Raji (cell line): Measurements from ENCODE around the gene CSRP1.

Experiments used
- POLR2A ChIP-seq: IDR thresholded peaks from 2 replicates; pipeline ENCODE4 v1.6.1; 2011; ENCODE audit warnings: low read depth, low read length, control low read depth; ENCODE audit not compliant: insufficient read depth

The CSRP1 gene

DNA sequence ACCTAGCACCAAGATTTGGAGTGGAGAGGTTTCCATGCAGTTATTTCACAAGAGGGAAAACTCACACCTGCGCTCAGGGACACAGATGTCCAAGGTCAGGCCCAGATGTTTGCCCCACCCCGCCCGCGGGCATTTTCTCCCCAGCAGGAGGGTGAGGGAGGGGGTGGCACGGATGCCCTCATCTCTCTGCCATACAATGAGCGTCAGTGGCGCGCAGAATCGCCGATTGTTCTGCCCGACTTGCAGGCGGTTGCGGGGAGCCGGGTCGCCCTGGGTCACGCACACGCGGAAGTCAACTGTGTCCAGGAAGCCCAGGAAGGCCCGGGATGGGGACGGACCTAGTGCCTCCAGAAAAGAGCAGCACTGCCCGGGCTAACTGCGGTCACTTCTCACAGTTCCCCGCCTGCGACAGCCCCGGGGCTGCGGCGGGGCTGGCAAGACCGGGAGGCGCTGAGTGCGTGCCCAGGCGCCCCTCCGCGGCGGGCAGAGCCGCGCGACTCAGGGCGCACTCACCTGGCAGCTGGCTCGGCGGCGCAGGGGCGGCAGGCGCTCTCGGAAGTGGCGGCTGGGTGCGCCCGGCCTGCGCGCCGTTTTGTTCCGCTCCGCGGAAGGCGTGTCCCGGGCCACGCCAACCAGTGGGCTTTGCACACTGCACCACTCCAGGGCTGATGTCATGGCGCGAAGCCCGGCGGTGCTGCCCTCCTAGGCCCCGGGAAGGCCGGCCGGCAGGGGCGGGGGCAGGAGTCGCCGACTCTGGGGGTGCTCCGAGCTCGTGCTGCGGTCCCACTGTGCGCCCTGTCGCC, at the start of gene CSRP1:
Gene CSRP1, minus strand, starts transcription at position 567 of the 803 bp plus-strand sequence. CDS start 10,820 bp downstream, outside the sequence.
- TF ChIP-seq POLR2A: peak; percentile 91

DNA sequence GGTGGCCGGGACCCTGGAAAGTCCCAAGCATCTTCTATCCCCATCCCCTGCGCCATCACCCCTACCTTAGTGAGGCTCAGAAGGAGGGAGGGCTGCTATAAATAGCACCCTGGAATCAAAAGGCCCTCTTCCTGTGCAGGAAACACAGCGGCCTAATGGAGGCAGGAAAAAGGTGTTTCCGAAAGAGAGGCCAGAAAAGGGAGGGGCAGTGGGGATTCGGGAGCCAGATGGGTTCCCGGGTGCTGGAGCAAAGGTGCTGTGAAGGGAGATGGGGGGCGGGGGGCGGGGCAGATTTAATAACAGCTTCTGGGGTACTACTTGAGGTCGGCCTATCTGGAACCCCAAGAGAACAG, 48.6 kb upstream of the CSRP1 start:
- no peak for TF ChIP-seq POLR2A

DNA sequence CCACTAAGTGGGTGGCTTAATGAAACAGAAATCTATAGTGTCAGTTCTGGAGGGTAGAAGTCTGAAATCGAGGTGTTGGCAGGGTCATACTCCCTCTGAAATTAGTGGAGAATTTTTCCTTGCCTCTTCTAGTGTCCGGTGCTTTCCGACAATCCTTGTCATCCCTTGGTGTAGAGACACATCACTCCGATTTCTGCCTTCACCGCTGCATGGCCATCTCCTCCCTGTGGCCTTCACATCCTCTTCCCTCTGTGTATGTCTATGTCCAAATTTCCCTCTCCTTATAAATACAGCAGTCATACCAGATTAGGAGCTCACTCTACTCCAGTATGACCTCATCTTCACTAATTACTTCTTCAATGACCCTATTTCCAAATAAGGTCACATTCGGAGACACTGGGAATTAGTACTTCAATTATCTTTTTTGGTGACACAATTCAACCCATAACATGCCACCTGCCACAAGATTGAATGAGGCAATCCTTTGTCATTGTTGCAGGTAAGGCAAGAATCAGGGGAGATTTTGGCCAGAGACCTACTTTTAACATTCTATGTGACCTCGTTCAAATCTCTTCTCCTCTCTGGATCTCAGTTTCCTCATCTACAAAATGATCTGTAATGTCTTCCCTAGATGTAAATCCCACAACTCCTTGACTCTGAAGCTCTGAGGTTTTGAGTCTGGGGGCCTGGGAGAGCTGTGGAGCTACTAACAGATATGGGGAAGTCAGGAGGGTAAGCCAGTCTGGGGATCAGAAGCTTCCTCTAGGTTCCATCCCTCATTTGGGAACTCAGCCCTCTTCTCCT, 48.1 kb upstream of the CSRP1 start:
- TF ChIP-seq POLR2A: no peak

DNA sequence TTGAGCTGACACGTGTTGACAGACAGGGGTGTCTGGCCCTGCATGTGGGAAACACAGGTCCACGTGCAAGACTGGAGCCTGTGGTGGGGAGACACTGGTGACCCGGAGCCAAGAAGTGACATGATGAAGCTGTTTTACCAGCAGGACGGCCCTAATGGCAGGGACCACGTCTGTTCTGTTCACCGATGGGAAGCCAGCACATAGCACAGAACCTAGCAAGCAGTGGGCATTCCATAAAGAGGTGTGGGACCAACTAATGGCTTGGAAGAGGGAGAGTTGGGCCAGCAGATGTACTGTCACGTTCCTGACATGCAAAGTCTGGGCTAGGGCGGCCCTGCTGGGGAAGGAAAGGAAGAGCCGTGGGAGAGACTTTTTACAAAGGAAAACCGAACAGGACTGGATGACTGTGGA, 47.3 kb upstream of the CSRP1 start:
- no peak for TF ChIP-seq POLR2A

DNA sequence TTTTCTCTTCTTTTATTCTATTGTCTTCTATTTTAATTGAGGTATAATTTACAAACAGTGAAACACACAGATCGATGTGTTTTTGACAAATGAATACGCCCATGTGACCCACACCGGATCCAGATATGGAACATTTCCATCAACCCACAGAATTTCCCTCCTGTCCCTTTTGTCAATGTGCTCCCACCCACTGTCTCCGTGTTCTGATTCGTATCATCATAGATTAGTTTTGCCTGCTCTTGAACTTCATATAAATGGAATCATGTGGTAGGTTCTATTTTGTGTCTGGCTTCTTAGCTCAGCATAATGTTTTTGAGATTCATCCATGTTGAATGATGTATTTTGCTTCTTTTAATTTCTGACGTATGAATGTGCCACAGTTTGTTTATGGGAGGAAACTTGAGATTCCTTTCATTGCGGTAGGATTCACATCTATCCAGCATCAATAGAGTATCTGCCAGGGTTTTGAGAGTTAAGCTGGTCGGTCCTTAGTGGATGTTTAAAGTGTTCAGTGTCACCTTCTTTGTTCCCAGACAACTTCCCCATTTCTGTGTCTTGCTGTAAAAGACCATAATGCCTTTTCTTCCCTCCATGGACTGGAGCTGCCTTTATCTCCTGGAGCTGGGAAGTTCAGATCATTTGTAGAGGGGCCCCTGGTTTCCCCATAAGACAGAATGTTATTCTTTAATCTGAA, 46.7 kb upstream of the CSRP1 start:
- no peak for TF ChIP-seq POLR2A

DNA sequence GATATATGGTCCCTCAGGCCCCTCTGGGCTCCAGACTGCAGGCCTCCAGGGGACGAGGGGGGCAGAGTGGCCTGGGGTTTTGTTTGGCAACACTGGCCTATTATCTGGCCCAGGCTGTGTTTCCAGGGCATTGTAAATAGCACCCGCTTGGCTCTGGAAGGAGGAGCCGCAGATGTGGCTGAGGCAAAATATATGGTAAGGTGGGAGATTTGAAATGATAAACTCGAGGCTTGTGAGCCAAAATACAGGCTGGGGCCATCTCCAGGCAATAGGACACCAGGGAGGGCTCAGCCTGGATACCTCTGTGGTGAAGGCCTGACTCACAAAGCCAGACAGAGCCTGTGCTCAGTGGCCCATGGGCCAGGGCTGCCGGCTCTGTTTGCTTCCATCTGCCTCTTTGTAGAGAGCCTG, 46.0 kb upstream of the CSRP1 start:
- no peak for TF ChIP-seq POLR2A

DNA sequence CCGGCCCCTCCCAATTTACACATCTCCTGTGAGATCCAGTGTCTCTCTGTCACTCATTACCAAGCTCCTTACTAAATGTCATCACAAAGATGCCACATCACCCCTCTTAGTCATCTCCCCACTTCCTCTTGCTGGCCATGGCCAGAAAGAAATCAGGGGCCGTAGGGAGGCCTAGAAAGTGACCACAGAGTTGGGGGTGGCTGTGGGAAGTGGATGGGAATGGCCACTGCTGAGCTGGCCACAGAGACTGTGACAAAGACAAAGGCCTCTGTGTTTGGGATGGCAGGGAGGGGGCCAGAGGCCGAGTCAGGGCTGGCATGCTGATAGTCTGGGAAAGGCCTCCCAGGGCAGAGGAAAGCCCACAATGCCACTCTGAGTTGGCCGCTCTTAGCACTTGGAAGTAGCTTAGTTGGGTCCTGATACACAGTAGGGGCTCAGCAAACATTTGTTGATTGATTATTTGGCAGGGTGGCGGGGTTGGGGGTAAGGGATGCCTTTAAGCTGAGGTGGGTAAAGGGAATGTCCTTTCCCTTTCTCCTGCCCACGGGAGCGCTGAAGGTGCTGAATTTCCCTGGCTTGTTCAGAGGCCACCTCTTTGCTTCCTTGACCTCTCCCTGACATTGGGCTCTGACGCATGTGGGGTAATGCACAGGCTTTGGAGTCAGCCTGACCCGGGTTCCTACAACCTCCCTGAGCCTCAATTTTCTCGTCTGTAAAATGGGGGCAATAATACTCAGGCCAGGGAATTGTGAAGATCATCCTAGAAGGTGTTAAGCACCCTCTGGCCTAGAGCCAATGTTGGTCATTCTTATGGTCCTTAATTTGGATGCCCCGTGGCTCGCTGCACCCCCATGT, 45.2 kb upstream of the CSRP1 start:
- TF ChIP-seq POLR2A: no peak

DNA sequence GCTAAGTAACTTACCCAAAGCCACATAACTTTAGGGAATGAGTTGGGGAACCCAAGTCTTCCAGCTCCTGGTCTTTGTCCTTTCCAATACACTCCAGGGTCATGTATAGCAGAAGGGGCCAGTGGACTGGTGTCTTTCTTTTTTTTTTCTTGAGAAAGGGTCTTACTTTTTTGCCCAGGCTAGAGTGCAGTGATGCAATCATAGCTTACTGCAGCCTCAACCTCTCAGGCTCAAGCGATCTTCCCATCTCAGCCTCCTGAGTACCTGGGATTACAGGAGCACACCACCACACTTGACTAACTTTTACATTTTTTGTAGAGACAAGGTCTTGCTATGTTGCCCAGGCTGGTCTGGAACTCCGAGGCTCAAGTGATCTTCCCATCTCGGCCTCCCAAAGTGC, 44.2 kb upstream of the CSRP1 start:
- no peak for TF ChIP-seq POLR2A

DNA sequence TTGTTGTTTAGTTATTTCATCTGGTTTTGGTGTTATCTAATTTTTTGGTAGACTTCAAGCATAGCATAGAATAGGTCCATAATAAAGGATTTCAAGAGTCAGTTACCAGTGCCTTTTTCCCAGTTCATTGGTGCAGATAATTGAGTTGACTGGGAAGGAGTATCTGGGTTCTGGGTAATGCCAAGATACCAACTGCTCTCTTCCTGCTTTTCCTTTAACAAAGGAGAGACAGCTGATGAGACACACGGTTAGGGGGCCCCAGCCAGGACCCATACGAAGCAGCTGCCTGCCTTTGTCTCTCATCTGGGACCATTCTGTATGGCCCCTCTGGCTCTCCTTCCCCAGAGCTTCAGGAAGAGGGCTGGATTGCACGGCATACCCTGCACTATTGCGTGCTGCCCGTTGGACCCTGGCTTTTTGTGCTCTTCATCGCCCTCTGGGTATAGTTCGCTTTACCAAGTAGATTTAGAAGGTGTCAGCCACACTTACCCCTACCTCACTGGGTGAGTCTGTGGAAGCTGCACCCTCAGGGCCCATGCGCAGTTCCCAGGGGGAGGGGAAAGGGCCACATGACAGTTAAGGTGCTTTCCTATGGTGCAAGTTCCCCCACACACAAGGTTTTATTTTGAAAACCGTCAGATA, 39.0 kb upstream of the CSRP1 start:
- no peak for TF ChIP-seq POLR2A

DNA sequence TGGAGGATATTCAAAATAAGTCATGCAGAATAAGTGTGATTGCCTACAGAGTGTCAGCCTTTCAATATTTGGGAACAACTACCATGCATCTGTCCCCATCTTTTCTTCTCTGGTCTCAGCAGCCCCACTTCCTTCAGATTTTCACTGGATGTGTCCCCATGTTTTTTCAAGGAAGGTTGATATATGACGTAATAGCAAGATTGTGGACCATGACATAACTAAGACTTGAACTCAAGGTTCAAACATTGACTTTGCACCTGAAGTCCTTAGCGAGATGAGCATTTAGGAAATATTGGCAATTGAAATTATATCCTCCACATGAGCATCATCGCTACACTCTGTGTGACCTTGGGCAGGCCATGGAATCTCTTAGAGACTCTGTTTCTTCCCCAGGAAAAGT, 37.8 kb upstream of the CSRP1 start:
- no peak for TF ChIP-seq POLR2A

DNA sequence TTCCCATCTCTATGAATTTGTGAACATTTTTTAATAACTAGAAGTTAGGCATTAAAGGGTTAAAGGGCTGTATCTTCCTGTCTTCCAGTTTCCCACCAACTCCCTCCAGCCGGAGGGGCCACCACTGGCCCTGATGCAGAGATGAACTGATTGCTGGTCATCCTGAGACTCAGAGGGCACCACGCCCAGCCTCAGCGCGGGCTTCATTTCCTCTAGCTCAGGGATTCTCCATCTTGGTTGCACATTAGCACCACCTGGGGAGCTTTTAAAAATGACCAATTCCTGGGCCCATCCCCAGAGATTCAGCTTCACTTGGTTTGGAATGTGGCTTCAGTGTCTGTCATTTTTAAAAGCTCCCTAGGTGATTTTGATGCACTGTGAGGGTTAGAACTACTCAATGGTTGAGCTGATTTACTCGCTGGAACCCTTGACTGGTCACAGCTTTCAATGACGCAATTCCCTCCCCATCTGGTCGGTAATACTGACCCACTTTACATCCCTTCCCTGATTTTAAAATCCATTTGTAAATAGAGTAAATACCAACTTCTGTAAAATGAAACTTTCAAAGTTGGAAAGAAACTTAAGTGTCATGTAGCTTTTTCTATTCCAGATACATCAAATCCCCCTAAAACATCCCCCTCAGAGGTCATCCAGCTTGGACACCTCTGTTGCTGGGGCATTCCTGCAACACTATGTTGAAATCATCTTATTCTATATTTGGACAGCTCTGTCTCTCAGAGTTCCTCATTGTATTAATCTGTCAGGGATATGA, 37.1 kb upstream of the CSRP1 start:
- TF ChIP-seq POLR2A: no peak

DNA sequence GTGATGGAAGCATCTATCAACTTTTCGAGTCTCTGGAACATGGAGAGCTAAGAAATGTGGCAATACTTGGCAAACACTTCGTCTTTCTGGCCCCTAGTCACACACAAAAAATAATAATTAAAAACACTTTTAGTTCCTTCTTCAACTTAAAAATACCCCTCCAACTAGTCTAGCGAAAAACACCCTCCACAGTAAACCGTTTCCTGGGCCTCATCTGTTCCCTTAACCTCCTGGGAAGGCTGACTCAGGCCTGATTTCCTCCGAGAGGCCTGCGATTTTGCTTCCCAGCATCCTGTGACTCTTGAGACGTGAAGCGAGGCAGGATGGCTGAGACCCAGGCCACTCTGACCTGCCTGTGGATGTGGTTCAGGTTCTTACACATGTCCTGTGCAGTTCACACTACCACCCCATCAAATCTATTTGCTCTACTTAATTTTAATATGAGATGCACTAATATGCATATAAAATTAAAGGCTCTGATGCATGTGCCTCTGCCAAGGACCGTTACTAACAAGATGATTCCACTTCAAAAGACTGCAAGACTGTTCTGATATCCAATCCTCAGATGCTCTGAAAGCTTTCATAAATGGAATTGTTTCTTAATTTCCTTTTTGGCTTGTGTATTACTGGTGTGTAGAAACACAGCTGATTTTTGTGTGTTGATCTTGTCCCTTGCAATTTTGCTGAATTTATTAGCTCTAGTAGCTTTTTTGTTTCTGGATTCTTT, 35.5 kb upstream of the CSRP1 start:
- no peak for TF ChIP-seq POLR2A
